ENCODE measurements around the gene BARX2.

The BARX2 gene

GRCh38 chr11:129374081-129374992, 1.3 kb upstream of the BARX2 start:
- DNase-seq (ENCODE audit: low read depth): no peak

DNA sequence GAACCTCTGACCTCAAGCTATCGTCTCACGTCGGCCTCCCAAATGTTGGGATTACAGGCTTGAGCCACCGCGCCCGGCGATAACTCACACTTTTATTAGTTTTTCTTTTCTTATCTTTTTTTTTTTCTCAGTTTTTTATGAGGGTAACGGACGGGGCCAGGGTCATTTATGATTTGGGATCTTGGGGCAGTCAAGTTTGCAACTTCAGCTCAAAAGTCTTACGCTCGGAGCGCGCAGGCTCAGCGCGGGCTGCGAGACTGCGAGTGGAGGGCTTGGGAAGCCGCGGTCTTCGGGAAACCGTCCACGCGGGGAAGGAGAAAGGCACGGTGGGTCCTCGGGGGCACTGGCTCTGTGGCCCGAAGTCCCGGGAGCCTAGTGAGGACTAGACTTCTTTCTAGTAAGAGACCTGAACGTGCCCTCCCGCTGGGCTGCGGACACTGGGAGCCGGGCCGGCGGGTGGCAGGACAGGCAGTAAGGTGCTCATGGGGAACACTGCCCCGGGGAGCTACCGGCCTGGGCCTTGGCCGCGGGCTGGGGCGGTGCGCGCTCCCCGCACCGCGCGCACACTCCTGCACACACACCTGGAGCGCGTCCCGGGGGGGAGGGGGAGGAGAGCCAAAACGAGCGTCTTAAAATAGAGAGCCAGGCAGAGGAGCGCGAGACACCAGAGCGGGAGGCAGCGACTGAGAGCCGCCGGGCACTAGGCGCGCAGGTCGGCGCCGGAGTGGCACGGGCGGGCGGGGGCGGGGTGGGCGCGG, 476 bp upstream of the BARX2 start:
- no peak for DNase-seq (ENCODE audit: low read depth)

- no peak for DNase-seq (ENCODE audit: low read depth)
These were observed 1.2 kb downstream of the BARX2 start for GRCh38 chr11:129376658-129377341.

DNA sequence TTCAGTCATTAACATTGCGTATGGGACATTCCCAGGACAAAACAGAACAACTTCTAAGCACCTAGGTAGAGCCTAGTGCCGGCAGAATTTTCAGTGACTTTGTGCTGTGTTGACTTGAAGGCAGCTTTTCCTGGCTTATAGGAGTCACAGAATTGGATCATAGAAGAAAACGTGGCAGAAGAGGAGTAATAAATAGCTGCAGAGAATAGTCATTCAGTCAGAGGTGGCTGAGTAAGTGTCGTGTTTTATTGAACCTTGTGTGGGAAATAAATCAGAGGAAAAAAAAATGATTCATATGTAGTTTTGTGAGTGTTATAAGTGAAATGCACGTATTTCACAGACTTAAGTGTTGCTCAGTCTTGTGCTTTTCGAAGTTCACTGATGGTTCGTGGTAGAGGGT, 2.1 kb downstream of the BARX2 start:
- no peak for DNase-seq (ENCODE audit: low read depth)

DNA sequence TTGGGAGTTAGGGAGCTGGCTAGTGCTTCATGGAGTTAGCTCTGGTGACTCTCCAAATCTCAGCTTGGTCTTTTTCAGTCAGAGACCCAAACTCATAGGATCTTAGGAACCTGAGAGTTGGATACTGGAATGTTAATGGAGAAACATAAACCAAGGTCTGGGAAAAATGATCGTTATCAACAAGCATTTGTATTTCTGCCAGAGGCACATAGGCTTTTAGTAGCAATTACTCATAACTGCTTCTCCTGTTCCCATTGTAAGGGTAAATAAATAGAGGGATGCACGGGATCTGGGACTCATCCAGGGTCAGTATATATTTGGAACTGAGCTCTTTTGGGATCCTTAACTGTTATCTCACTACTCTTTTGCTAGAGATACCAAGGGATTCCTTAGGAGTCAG, 4.8 kb downstream of the BARX2 start:
- no peak for DNase-seq (ENCODE audit: low read depth)

DNA sequence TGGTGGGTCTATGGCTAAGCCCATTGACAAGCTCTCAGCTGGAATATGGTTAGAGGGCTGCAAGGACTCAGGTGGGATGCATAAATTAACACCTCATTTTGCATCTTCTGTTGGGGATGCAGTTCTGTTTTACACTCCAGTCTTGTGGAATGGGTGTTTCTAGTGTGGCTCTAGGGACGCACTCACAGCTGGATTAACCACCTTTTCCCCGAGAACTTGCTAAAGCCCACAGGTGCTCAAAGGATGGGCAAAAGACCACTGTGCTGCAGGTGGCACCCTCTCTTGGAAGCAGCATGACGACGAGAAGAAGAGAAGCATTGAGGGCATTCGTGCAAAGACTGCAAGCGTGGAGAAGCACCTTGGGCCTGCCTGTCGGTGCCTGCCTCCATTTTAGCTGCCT, 6.9 kb downstream of the BARX2 start:
- no peak for DNase-seq (ENCODE audit: low read depth)

DNA sequence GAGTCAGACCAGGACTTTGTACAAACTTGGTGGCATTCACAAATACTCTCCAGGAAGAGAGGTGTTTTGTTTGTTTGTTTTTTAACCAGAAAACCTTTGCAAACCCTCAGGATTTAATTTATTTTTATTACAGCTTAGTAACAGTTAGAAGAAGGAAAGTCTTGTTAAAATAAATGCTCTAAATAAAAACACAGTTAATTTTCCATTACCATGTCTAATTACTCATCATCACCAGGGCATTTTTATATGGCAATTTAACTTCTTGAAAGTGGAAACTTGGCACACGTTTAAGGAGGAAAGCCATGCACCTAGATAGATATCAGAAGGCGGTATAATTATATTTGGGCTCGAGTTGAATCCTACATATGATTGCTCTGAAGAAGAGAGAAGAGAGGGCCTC, 7.4 kb downstream of the BARX2 start:
- DNase-seq (ENCODE audit: low read depth): no peak

DNA sequence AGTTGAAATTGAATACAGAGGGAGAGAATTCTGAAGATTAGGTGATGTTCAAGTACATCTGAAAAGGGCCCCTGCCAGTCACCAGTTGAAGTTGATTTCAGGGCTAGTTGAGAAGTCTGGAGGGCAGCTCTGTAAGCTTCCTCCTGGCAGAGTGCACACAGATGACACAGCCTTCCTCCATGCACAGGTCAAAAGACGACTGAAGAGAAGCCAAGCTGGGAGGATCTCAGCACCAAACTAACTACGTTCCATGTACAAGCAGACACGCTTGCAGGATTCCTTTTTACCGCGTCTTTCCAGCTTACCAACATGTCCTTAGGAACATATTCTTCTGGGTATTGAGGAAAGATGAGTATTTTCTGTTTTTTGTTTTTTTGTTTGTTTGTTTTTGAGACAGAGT, 7.9 kb downstream of the BARX2 start:
- no peak for DNase-seq (ENCODE audit: low read depth)

DNA sequence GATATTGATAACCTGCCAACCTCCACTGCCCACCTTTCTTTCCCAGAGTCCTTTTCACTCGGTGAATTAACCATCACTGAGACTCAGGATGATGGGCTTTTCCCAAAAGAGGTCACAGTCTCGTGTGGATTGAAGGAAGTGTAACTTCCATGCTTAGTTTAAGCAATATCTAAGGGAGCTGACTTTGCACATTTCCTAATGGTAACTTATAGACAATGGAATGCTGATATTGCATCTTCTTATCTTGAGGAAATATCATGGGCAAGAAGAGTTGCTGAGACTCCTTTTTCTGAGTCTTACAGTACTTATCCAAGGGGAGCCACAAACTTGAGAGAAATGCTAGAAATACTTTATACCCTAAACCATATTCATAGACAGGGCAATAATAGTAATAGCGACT, 8.8 kb downstream of the BARX2 start:
- DNase-seq (ENCODE audit: low read depth): no peak

DNA sequence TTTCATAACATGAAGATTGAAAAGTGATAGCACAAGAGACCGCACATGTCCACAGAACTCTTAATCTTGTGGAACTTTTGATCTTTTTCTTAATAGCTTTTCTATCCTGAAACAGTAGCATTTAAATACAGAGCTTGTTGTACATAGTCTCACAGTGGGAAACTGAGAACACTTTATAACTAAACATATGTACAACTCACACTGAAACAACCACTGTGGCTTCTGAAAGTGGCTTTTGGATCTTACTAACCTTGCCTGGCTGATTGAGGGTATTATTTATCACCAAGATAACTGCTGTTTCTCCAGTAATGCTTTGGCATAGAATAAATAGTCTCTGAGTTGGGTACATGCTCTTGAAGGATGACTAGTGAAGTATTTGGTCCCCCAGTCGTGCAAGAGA, 10.2 kb downstream of the BARX2 start:
- no peak for DNase-seq (ENCODE audit: low read depth)

- no peak for DNase-seq (ENCODE audit: low read depth)
These were observed 11.2 kb downstream of the BARX2 start for GRCh38 chr11:129386795-129387397.

DNA sequence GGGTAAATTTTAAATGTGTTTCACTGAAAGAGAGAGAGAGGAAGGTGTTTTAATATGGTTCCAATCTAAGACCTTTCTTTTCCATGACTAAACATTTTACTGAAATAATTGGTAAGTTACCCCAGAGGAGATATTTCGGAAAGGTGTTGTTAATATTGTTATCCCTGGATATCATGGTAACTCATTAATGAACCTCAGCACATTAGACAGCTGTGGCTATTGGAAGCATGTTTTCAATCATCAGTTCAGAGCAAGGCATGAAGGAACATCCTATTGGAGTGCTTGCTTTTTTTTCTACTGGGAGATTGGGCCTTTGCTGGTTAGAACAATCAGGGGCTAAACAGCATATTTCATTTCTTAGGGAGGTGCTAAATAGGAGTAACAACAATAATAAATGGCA, 11.8 kb downstream of the BARX2 start:
- DNase-seq (ENCODE audit: low read depth): no peak

DNA sequence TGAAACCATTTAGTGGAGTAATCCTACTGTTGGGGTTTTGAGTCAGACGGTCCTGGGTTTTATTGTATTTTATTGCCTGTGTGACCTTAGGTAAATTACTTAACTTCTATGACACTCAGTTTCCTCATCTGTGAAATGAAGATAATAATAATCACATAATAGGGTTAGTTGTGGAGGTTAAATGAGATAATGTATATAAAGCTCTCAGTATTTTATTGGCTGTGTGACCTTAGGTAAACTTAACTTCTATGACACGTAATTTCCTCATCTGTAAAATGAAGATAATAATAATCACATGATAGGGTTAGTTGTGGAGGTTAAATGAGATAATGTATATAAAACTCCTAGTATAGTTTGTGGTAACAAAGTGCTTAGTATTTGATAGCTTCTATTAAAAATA, 13.2 kb downstream of the BARX2 start:
- DNase-seq (ENCODE audit: low read depth): no peak

DNA sequence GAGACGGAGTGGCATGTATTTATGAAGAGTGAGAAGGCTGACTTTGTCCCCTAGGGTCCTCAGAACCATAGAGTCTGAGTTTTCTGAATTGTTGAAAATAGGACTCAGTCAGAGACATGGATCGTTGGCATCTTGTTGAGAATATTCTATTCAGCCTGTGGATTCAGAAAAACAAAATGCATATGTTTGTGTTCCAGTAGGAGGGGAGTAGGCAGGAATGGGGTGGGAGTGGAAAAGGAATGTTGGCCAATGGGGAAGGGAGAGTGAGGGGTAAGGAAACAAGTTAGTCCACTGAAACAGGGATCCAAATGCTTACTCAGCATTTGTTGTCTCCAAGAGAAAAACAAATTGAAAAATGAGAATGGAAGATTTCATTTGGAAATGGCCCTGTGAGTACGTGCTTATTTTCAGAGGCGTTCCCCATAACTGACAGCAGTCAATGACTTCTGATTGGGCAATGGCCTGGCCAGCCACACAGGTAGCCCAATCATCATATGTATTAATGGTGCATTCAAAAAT, 14.7 kb downstream of the BARX2 start:
- DNase-seq (ENCODE audit: low read depth): no peak

GRCh38 chr11:129391360-129391759, 15.7 kb downstream of the BARX2 start:
- DNase-seq (ENCODE audit: low read depth): no peak

DNA sequence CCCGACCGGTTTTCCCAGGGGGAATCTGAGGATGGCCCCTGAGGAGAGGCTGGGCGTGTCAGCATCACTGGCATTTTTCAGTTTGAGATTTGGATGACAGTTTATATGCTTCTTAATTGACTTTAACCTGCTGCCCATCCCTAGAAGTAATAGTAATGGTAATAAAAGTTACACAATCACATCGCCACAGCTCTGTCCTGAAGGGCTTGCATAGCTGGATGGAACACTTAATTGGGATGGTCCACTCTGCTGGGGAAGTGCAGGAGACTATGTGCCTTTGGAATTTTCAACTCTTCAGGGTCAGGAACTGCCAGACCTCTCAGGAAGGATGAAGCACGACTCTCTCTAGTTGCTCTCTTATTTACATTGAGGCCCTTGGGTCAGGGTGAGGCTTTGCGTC, 16.2 kb downstream of the BARX2 start:
- DNase-seq (ENCODE audit: low read depth): no peak

DNA sequence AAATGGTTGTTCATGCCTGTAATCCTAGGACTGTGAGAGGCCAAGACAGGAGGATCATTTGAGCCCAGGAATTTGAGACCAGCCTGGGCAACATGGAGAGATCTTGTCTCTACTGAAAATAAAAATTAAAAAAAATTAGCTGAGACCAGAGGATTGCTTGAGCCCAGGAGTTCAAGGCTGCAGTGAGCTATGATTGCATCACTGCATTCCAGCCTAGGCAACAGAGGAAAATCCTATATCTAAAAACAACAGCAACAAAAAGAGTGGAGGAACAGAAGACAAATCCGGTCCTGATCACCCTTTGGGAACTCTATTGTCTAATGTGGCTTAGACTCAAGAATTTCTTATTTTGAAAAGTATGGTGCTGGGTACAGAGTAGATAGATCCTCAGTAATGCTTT, 17.3 kb downstream of the BARX2 start:
- DNase-seq (ENCODE audit: low read depth): no peak

GRCh38 chr11:129394709-129395108, 19.1 kb downstream of the BARX2 start:
- no peak for DNase-seq (ENCODE audit: low read depth)

DNA sequence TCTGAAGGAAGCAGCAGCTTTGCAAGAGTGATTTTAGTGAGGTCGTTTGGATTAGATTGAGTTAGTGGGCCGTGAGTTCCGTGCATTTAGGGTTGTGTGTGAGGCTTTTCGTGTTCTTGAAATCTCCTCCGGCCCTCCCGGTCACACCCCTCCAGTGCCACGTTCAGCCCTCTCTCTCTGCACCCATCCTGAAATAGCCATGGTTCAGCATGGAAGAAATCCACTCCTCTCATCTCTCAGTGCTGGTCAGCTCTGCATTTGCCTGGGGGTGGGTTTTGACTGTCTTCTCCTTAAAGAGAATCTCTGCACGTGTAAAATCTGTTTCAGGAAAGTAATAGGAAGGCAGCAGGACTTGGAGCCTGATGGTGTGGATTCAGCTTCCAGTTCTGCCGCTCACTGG, 19.8 kb downstream of the BARX2 start:
- DNase-seq (ENCODE audit: low read depth): no peak

- no peak for DNase-seq (ENCODE audit: low read depth)
These were observed 20.2 kb downstream of the BARX2 start for GRCh38 chr11:129395883-129396282.

GRCh38 chr11:129396454-129396853, 20.8 kb downstream of the BARX2 start:
- no peak for DNase-seq (ENCODE audit: low read depth)
